Liver (tissue), 9 donors: ENCODE data around the gene SPTLC2. TPM values are rescaled to one million over a fixed set of nuclear protein-coding genes. Genes with fewer than 3 reads are reported as not detected.
"Not testable (repeated sequence)": the region's sequence is repeated elsewhere in the genome, so short reads cannot be mapped to it uniquely, and the experiment has no call there.

ENCODE experiments used
- DNase-seq: peaks from one replicate; pipeline ENCODE4 v3.0.0-alpha.2; 2017; ENCODE audit warnings: low spot score
- H3K27ac ChIP-seq, 2 donors: one replicate each; pipeline ENCODE4 v1.7.0; 2013; ENCODE audit warnings: inconsistent platforms in 2 of 2, low read length in 2 of 2, control low read depth in 1 of 2, low read depth in 1 of 2, mild to moderate bottlenecking in 1 of 2
- H3K27me3 ChIP-seq, 4 donors: one replicate each; pipeline versions ENCODE4 v1.6.1 to v1.7.0; 2013; ENCODE audit warnings: low read length in 3 of 4, inconsistent platforms in 1 of 4, mild to moderate bottlenecking in 1 of 4, moderate library complexity in 1 of 4; ENCODE audit not compliant: control insufficient read depth in 4 of 4, insufficient read depth in 4 of 4
- H3K36me3 ChIP-seq, 4 donors: one replicate each; pipeline versions ENCODE4 v1.6.1 to v1.7.0; 2013; ENCODE audit warnings: low read length in 3 of 4, mild to moderate bottlenecking in 3 of 4, low read depth in 1 of 4, moderate library complexity in 1 of 4; ENCODE audit not compliant: control insufficient read depth in 4 of 4, insufficient read depth in 3 of 4
- H3K4me1 ChIP-seq, 4 donors: one replicate each; pipeline versions ENCODE4 v1.6.1 to v1.7.0; 2013; ENCODE audit warnings: low read length in 3 of 4, mild to moderate bottlenecking in 3 of 4, moderate library complexity in 1 of 4; ENCODE audit not compliant: control insufficient read depth in 4 of 4, insufficient read depth in 4 of 4
- H3K4me3 ChIP-seq, 3 donors: one replicate each; pipeline versions ENCODE4 v1.6.1 to v1.7.0; 2013; ENCODE audit warnings: low read length in 3 of 3, control low read depth in 1 of 3, low read depth in 1 of 3, mild to moderate bottlenecking in 1 of 3
- H3K9ac ChIP-seq, 2 donors: one replicate each; pipeline ENCODE4 v1.7.0; 2013; ENCODE audit warnings: low read length in 2 of 2, mild to moderate bottlenecking in 2 of 2, moderate library complexity in 2 of 2, control low read depth in 1 of 2, low read depth in 1 of 2
- H3K9me3 ChIP-seq, 4 donors: one replicate each; pipeline versions ENCODE4 v1.6.1 to v1.7.0; 2013; ENCODE audit warnings: low read length in 3 of 4; ENCODE audit not compliant: control insufficient read depth in 4 of 4
- EGR1 ChIP-seq, 2 donors: IDR thresholded peaks; 2 replicates each; pipeline ENCODE4 v1.6.1; 2016 to 2018; ENCODE audit warnings: antibody characterized with exemption in 2 of 2, low read depth in 2 of 2
- FOXA1 ChIP-seq: IDR thresholded peaks from 2 replicates; pipeline ENCODE4 v1.6.1; 2016; ENCODE audit warnings: antibody characterized with exemption
- FOXA2 ChIP-seq: IDR thresholded peaks from 2 replicates; pipeline ENCODE4 v1.6.1; 2016; ENCODE audit warnings: antibody characterized with exemption
- GABPA ChIP-seq, 2 donors: IDR thresholded peaks in 1 of 2; conservative IDR thresholded peaks in 1 of 2; 2 replicates each; pipeline ENCODE4 v1.6.1; 2016; ENCODE audit warnings: antibody characterized with exemption in 2 of 2, mild to moderate bottlenecking in 1 of 2, moderate library complexity in 1 of 2
- HNF4A ChIP-seq, 2 donors: conservative IDR thresholded peaks; 2 replicates each; pipeline ENCODE4 v1.6.1; 2016; ENCODE audit warnings: antibody characterized with exemption in 2 of 2, mild to moderate bottlenecking in 2 of 2
- HNF4G ChIP-seq: IDR thresholded peaks from 2 replicates; pipeline ENCODE4 v1.6.1; 2016; ENCODE audit warnings: antibody characterized with exemption
- JUND ChIP-seq, 2 donors: IDR thresholded peaks; 2 replicates each; pipeline ENCODE4 v1.6.1; 2016; ENCODE audit warnings: antibody characterized with exemption in 2 of 2
- NR2F2 ChIP-seq: IDR thresholded peaks from 2 replicates; pipeline ENCODE4 v1.6.1; 2016; ENCODE audit warnings: antibody characterized with exemption
- RAD21 ChIP-seq, 2 donors: IDR thresholded peaks; 2 replicates each; pipeline ENCODE4 v1.6.1; 2016; ENCODE audit warnings: antibody characterized with exemption in 2 of 2, mild to moderate bottlenecking in 2 of 2
- RXRA ChIP-seq, 2 donors: IDR thresholded peaks; 2 replicates each; pipeline ENCODE4 v1.6.1; 2017 to 2018; ENCODE audit warnings: antibody characterized with exemption in 2 of 2, mild to moderate bottlenecking in 1 of 2
- TAF1 ChIP-seq: conservative IDR thresholded peaks from 2 replicates; pipeline ENCODE4 v1.6.1; 2016; ENCODE audit warnings: antibody characterized with exemption, mild to moderate bottlenecking
- YY1 ChIP-seq: IDR thresholded peaks from 2 replicates; pipeline ENCODE4 v1.6.1; 2016; ENCODE audit warnings: antibody characterized with exemption, mild to moderate bottlenecking
- WGBS: extraction: QIAGEN DNeasy Blood & Tissue Kit; methylation state at CpG from one replicate; pipeline ENCODE4 v1.1.7; 2013; 5-methylcytosine and 5-hydroxymethylcytosine counted together
- polyA plus RNA-seq, 2 donors: library from polyadenylated mRNA; stranded (reverse) in 1 of 2; unstranded in 1 of 2; fragments of 200-250 nt in 1 of 2; fragments of >200 nt in 1 of 2; fragmentation: Nextera tagmentation in 1 of 2; extraction: Ambion mirVana in 1 of 2; gene quantifications; one replicate each; pipeline versions ENCODE4 v1.2.1 to v1.2.3, GENCODE V29; 2013 to 2015
- total RNA-seq, 2 donors: library from RNA; depleted of rRNA; stranded (reverse); fragments of >200 nt; gene quantifications; one replicate each; pipeline ENCODE4 v1.2.3, GENCODE V29; 2014
- TF ChIP-seq, protein P1 (sequence below): IDR thresholded peaks from 2 replicates; pipeline ENCODE4 v1.6.1; 2016; ENCODE audit warnings: antibody characterized with exemption
- TF ChIP-seq, protein P2 (sequence below): fragments of 150-350 bp; IDR thresholded peaks from 2 replicates; pipeline ENCODE4 v1.5.1; 2017; ENCODE audit warnings: improper control_type of control experiment, low read depth, low read length; ENCODE audit not compliant: missing input control
- TF ChIP-seq, protein P3 (sequence below): IDR thresholded peaks from 2 replicates; pipeline ENCODE4 v1.6.1; 2016; ENCODE audit warnings: antibody characterized with exemption
- TF ChIP-seq, protein P4 (sequence below): IDR thresholded peaks from 2 replicates; pipeline ENCODE4 v1.6.1; 2016; ENCODE audit warnings: antibody characterized with exemption, mild to moderate bottlenecking
- donor health status: healthy.
- donor health status: healthy.
- donor health status: healthy.
- donor health status: healthy.
- donor health status: healthy.

SPTLC2 gene
- total and polyA plus RNA-seq, 4 donors, result 3.9 to 19.2 (median 9.9) TPM

DNA sequence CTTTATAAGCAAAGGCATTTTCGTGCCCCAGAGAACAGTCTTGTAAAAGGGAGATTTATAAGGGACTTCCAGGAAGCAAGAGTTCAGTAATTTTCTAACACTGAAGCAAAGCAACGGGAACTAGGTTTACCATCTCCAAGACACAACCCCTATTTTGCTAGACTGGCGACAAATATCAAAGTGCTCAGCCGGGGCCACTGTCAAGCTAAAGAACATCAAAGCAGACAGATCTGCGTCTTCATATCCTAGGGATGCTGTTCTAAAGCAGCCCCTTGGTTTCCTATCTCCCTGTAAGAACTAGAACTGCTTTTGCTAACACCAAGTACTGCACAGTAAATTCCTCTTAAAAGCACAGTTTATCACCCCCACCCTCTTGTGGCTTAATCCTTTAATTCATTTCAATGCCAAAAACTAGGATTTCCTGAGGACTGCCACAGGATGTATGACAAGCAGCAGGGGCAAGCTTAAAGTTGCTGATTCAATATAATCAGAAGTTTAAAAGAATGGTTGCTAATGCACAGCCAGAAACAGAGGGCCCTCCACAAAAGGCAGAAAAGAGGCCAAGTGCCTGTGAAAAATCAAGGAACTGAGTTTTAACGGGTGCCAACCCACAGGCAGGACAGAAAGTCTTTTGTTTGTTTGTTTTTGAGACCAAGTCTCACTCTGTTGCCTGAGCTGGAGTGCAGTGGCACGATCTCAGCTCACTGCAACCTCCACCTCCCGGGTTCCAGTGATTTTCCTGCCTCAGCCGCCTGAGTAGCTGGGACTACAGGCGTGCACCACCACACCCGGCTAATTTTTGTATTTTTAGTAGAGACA, 73.8 kb downstream of the SPTLC2 start:
- Histone ChIP-seq H3K9me3 (no peaks in the 10 kb centered on the region), H3K36me3 (no peaks in the 10 kb centered on the region), H3K4me1 (no peaks in the 10 kb centered on the region), H3K27ac (peak overlapping the region in 1 of 2 donors; percentile 25), H3K9ac (no peak overlapping the region), H3K4me3 (no peak overlapping the region), H3K27me3 (no peaks in the 10 kb centered on the region)
- TF ChIP-seq RAD21 (IDR thresholded peaks at IDR 0.05) (peak; percentile 9), RXRA (IDR thresholded peaks at IDR 0.05) (no peak)
- 74% methylated on average over 11 of the region's 11 CpGs for WGBS
- DNase-seq, result no peak

DNA sequence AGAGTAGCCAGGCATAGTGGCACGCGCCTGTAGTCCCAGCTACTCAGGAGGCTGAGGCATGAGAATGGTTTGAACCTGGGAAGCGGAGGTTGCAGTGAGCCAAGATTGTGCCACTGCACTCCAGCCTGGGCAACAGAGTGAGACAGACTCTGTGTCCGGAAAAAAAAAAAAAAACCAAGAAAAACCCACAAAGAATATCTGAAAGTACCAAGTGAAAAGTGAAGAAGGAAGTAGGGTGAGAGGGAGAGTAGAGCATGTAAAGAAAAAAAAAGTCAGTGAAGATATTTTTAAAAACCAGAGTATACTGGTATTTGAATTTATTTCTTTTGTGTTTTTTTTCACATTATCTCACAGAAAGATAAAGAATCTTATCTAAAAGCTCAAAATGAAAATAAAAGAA, 74.5 kb downstream of the SPTLC2 start:
- TF ChIP-seq EGR1 (IDR thresholded peaks at IDR 0.05; ENCODE audit: low read depth in 2 of 2) (no peak), HNF4G (no peak), TAF1 (no peak)
- TF ChIP-seq, protein P1, sequence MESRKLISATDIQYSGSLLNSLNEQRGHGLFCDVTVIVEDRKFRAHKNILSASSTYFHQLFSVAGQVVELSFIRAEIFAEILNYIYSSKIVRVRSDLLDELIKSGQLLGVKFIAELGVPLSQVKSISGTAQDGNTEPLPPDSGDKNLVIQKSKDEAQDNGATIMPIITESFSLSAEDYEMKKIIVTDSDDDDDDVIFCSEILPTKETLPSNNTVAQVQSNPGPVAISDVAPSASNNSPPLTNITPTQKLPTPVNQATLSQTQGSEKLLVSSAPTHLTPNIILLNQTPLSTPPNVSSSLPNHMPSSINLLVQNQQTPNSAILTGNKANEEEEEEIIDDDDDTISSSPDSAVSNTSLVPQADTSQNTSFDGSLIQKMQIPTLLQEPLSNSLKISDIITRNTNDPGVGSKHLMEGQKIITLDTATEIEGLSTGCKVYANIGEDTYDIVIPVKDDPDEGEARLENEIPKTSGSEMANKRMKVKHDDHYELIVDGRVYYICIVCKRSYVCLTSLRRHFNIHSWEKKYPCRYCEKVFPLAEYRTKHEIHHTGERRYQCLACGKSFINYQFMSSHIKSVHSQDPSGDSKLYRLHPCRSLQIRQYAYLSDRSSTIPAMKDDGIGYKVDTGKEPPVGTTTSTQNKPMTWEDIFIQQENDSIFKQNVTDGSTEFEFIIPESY, result no peak
- TF ChIP-seq, protein P2, sequence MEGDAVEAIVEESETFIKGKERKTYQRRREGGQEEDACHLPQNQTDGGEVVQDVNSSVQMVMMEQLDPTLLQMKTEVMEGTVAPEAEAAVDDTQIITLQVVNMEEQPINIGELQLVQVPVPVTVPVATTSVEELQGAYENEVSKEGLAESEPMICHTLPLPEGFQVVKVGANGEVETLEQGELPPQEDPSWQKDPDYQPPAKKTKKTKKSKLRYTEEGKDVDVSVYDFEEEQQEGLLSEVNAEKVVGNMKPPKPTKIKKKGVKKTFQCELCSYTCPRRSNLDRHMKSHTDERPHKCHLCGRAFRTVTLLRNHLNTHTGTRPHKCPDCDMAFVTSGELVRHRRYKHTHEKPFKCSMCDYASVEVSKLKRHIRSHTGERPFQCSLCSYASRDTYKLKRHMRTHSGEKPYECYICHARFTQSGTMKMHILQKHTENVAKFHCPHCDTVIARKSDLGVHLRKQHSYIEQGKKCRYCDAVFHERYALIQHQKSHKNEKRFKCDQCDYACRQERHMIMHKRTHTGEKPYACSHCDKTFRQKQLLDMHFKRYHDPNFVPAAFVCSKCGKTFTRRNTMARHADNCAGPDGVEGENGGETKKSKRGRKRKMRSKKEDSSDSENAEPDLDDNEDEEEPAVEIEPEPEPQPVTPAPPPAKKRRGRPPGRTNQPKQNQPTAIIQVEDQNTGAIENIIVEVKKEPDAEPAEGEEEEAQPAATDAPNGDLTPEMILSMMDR, result no peak
- TF ChIP-seq, protein P3, sequence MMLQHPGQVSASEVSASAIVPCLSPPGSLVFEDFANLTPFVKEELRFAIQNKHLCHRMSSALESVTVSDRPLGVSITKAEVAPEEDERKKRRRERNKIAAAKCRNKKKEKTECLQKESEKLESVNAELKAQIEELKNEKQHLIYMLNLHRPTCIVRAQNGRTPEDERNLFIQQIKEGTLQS, result no peak
- H3K9ac ChIP-seq, result no peak overlapping the region
- H3K27me3 ChIP-seq, result no peaks in the 10 kb centered on the region
- H3K9me3 ChIP-seq, result no peaks in the 10 kb centered on the region
- H3K4me3 ChIP-seq, result no peak overlapping the region
- no peak overlapping the region for H3K27ac ChIP-seq
- no peaks in the 10 kb centered on the region for H3K4me1 ChIP-seq
- no peak for DNase-seq
- WGBS, result 88% methylated on average over 4 of the region's 4 CpGs
- no peaks in the 10 kb centered on the region for H3K36me3 ChIP-seq

DNA sequence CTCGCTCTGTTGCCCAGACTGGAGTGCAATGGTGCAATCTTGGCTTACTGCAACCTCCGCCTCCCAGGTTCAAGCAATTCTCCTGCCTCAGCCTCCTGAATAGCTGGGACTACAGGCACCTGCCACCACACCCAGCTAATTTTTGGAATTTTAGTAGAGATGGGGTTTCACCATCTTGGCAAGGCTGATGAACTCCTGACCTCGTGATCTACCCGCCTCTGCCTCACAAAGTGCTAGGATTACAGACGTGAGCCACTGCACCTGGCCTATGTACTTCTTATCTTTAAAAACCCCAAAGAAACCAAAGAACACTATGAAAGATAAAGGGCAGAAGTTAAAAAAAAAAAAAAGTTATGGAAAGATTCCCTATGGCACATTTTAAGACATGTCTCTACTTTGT, 79.5 kb downstream of the SPTLC2 start:
- not testable (repeated sequence) for H3K9ac ChIP-seq, DNase-seq
- 92% methylated on average over 5 of the region's 5 CpGs for WGBS

DNA sequence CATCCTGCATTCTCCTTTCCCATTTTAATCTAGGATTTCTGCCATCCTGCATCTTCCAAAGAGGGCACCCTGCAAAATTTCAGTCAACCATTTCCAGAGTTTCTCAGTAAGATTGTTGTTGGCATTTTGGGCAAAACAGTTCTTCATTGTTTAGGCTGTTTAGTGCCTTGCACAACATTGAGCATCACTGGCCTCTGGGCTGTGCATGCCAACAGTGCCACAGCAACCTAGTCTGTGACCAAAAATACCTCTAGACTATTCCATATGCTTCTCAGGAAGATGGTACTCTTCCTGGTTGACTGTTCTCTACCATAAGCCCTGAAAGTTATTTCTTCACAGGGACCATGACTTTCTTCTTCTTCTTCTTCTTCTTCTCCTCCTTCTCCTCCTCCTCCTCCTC, 85.4 kb downstream of the SPTLC2 start:
- no peaks in the 10 kb centered on the region for H3K27me3 ChIP-seq
- no peak for TF ChIP-seq FOXA1
- no peak for TF ChIP-seq GABPA (IDR thresholded peaks at IDR 0.05 in 1 of 2, conservative IDR thresholded peaks at IDR 0.05 in 1 of 2)
- TF ChIP-seq HNF4A (conservative IDR thresholded peaks at IDR 0.05), result no peak
- no peak for TF ChIP-seq YY1
- TF ChIP-seq NR2F2, result no peak
- no peak for TF ChIP-seq FOXA2
- TF ChIP-seq, protein P4, sequence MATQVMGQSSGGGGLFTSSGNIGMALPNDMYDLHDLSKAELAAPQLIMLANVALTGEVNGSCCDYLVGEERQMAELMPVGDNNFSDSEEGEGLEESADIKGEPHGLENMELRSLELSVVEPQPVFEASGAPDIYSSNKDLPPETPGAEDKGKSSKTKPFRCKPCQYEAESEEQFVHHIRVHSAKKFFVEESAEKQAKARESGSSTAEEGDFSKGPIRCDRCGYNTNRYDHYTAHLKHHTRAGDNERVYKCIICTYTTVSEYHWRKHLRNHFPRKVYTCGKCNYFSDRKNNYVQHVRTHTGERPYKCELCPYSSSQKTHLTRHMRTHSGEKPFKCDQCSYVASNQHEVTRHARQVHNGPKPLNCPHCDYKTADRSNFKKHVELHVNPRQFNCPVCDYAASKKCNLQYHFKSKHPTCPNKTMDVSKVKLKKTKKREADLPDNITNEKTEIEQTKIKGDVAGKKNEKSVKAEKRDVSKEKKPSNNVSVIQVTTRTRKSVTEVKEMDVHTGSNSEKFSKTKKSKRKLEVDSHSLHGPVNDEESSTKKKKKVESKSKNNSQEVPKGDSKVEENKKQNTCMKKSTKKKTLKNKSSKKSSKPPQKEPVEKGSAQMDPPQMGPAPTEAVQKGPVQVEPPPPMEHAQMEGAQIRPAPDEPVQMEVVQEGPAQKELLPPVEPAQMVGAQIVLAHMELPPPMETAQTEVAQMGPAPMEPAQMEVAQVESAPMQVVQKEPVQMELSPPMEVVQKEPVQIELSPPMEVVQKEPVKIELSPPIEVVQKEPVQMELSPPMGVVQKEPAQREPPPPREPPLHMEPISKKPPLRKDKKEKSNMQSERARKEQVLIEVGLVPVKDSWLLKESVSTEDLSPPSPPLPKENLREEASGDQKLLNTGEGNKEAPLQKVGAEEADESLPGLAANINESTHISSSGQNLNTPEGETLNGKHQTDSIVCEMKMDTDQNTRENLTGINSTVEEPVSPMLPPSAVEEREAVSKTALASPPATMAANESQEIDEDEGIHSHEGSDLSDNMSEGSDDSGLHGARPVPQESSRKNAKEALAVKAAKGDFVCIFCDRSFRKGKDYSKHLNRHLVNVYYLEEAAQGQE, result no peak
- TF ChIP-seq TAF1, result no peak
- no peak for TF ChIP-seq JUND (IDR thresholded peaks at IDR 0.05)
- no peak for TF ChIP-seq HNF4G

More for the DNA sequence above, 79.5 kb downstream of the SPTLC2 start:
- not testable (repeated sequence) for H3K36me3 ChIP-seq, H3K4me3 ChIP-seq, H3K9me3 ChIP-seq, H3K4me1 ChIP-seq, H3K27me3 ChIP-seq, H3K27ac ChIP-seq

More for the DNA sequence above, 85.4 kb downstream of the SPTLC2 start:
- Histone ChIP-seq H3K4me1 (no peaks in the 10 kb centered on the region), H3K4me3 (no peak overlapping the region), H3K36me3 (no peaks in the 10 kb centered on the region), H3K27ac (no peak overlapping the region), H3K9ac (no peak overlapping the region), H3K9me3 (no peaks in the 10 kb centered on the region)
- DNase-seq, result no peak
